Measurements from ENCODE around the gene FGFR4.

Gene FGFR4

GRCh38 chr5:177132136-177133095 is 45.7 kb downstream of the FGFR4 start:
- DNase-seq, result peak; percentile 21

- peak; percentile 84 for DNase-seq
These were observed 46.6 kb downstream of the FGFR4 start, which contains the start of gene NSD1 for GRCh38 chr5:177133096-177133852. Gene NSD1 (plus strand): TSS chr5:177133773. CDS start chr5:177135104, 1,331 bp downstream.

DNA sequence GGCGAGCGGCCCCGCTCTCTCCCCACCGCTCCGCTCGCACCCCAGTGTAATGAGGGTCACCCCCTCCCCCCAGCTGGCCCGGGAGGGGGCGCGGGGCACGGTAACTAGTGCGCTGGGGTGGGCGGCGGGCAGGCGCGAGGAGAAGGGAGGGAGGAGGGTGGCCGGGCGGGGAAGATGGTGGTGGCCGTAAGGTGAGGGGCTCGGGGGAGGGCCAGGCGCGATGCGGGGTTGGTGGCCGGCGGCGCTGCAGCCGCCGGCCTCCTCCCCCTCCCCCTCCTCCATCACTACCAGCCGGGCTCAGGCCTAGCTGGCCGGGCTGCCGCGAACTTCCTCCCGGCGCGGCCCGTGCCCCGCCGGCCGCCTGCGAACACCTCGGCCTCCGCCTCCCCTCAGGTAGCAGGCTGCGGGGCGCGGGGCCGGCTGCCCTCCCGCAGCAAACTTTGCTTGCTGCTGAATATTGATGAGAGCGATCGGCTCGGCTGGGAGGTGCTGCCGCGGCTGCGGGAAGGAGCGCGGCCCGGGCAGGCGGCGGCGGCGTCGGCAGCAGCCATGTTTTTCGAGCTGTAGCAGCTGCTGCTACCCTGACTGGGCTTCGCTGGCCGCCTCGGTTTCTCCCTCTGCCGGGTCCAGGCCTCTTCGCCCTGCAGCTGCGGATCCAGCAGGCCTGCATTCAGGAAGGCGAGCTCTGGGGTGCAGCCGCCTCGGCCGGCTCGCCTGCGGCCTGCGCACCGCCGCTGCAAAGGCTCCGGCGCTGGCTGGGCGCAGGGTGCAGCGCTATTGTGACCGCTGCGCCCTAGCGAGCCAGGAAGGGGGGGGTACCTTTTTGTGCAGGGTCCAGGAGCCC is 47.4 kb downstream of the FGFR4 start:
- DNase-seq, result peak; percentile 20

GRCh38 chr5:177134697-177135225 is 48.0 kb downstream of the FGFR4 start:
- DNase-seq, result no peak

- no peak for DNase-seq
These were observed 53.6 kb downstream of the FGFR4 start for GRCh38 chr5:177140312-177140711.

- DNase-seq, result no peak
These were observed 54.8 kb downstream of the FGFR4 start for GRCh38 chr5:177141496-177141895.

DNA sequence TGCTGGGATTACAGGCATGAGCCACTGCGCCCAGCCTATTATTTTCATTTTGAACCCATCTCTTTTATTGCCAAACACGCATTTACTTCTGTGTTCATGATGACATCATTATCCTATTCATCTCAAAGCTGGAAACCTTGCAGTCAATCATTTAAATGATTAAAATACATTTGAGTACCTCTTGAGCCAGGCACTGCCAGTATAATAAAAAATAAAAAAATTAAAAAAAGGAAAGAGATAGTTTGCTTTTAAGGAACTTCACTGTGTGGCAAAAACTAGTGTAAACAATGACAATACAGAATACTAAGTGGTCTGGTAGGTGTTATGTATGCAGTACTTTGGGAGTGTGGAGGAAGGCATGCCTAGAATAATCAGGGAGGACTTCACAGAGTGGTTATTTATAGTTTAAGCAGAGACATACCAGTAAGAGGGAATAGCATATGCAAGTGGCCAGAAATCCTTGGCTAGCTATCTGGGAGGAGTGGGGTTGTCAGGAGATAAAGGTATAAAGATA is 55.4 kb downstream of the FGFR4 start:
- no peak for DNase-seq

- no peak for DNase-seq
These were observed 56.1 kb downstream of the FGFR4 start for GRCh38 chr5:177142778-177143177.

- DNase-seq, result no peak
These were observed 60.4 kb downstream of the FGFR4 start for GRCh38 chr5:177146891-177147638.
